WTC11 (cell line): ENCODE results near the gene PPM1B. TPM values are rescaled to one million over a fixed set of nuclear protein-coding genes. Genes with fewer than 3 reads are reported as not detected.

Source experiments
- ATAC-seq: fragments of 200-7000 bp; cut with Tn5 transposase; 2 replicates; pipeline ENCODE4 v1.10.0; 2021; ENCODE audit warnings: mild to moderate bottlenecking, moderate library complexity
- CTCF ChIA-PET: fragments of 300-600 bp; sonication (Branson Sonifier 250); formaldehyde crosslinking; loops from one replicate; lab custom pipeline; 2021; ENCODE audit warnings: antibody characterized with exemption; lab: Charles Lee
- POLR2A ChIA-PET: fragments of 350-600 bp; sonication (Branson Sonifier 250); formaldehyde crosslinking; loops from one replicate; lab custom pipeline; 2021; ENCODE audit warnings: antibody characterized with exemption; lab: Charles Lee
- DNase-seq: peaks from one replicate; pipeline ENCODE4 v3.0.0; 2021; ENCODE audit warnings: low spot score
- H3K27ac Mint-ChIP-seq: 2 replicates; pipeline ENCODE4 v1.8.0; 2021; ENCODE audit warnings: mixed read lengths
- H3K27me3 Mint-ChIP-seq: 2 replicates; pipeline ENCODE4 v1.8.0; 2021; ENCODE audit warnings: low read depth, mild to moderate bottlenecking, moderate library complexity, mixed read lengths
- H3K36me3 Mint-ChIP-seq: 2 replicates; pipeline ENCODE4 v1.8.0; 2021; ENCODE audit warnings: mixed read lengths
- H3K4me1 Mint-ChIP-seq: 2 replicates; pipeline ENCODE4 v1.8.0; 2022; ENCODE audit warnings: mixed read lengths
- H3K4me3 Mint-ChIP-seq: 2 replicates; pipeline ENCODE4 v1.8.0; 2021; ENCODE audit warnings: mild to moderate bottlenecking, moderate library complexity, mixed read lengths
- H3K9me3 Mint-ChIP-seq: 2 replicates; pipeline ENCODE4 v1.8.0; 2021; ENCODE audit warnings: mixed read lengths
- E2F1 ChIP-seq: sonication (generic); formaldehyde crosslinking; IDR thresholded peaks from 2 replicates; pipeline ENCODE4 v1.8.0; 2022; ENCODE audit warnings: mild to moderate bottlenecking, missing genetic modification reagents
- ETV6 ChIP-seq: sonication (generic); formaldehyde crosslinking; IDR thresholded peaks from 2 replicates; pipeline ENCODE4 v1.8.1; 2022; ENCODE audit warnings: mild to moderate bottlenecking, missing genetic modification reagents
- FOXJ3 ChIP-seq: sonication (generic); formaldehyde crosslinking; IDR thresholded peaks from 2 replicates; pipeline ENCODE4 v1.9.0; 2021; ENCODE audit warnings: missing genetic modification reagents, mild to moderate bottlenecking, borderline replicate concordance
- FOXK1 ChIP-seq: sonication (generic); formaldehyde crosslinking; IDR thresholded peaks from 2 replicates; pipeline ENCODE4 v1.8.0; 2022; ENCODE audit warnings: mild to moderate bottlenecking, moderate library complexity, missing genetic modification reagents
- MLX ChIP-seq: sonication (generic); formaldehyde crosslinking; IDR thresholded peaks from 2 replicates; pipeline ENCODE4 v1.8.1; 2023; ENCODE audit warnings: mild to moderate bottlenecking, missing genetic modification reagents, moderate library complexity
- NR1H2 ChIP-seq: sonication (generic); formaldehyde crosslinking; IDR thresholded peaks from 2 replicates; pipeline ENCODE4 v1.9.0; 2021; ENCODE audit warnings: mild to moderate bottlenecking, moderate library complexity, missing genetic modification reagents
- RELA ChIP-seq: sonication (generic); formaldehyde crosslinking; IDR thresholded peaks from 2 replicates; pipeline ENCODE4 v1.8.1; 2022; ENCODE audit warnings: missing genetic modification reagents, mild to moderate bottlenecking, borderline replicate concordance
- RORB ChIP-seq: fragments of 250-450 bp; sonication (Bioruptor Pico); IDR thresholded peaks from 2 replicates; pipeline ENCODE4 v1.9.0; 2021; ENCODE audit warnings: mild to moderate bottlenecking
- STAT6 ChIP-seq: sonication (generic); formaldehyde crosslinking; conservative IDR thresholded peaks from 2 replicates; pipeline ENCODE4 v1.8.1; 2023; ENCODE audit warnings: mild to moderate bottlenecking, low read depth, missing genetic modification reagents, moderate library complexity
- USF1 ChIP-seq: sonication (generic); formaldehyde crosslinking; IDR thresholded peaks from 2 replicates; pipeline ENCODE4 v1.8.0; 2022; ENCODE audit warnings: mild to moderate bottlenecking, missing genetic modification reagents
- ZBTB43 ChIP-seq: sonication (generic); formaldehyde crosslinking; IDR thresholded peaks from 2 replicates; pipeline ENCODE4 v1.8.1; 2023; ENCODE audit warnings: mild to moderate bottlenecking, missing genetic modification reagents
- ZNF396 ChIP-seq: fragments of 250-450 bp; sonication (Bioruptor Pico); IDR thresholded peaks from 2 replicates; pipeline ENCODE4 v1.8.0; 2021; ENCODE audit warnings: mild to moderate bottlenecking, moderate library complexity, borderline replicate concordance
- ZNF671 ChIP-seq: fragments of 250-450 bp; sonication (Bioruptor Pico); IDR thresholded peaks from 2 replicates; pipeline ENCODE4 v1.8.0; 2021; ENCODE audit warnings: mild to moderate bottlenecking
- total RNA-seq: library from RNA; stranded (reverse); gene quantifications from 3 replicates; pipeline ENCODE4 v1.2.3, GENCODE V29; 2021
- TF ChIP-seq, protein P1 (sequence below): fragments of 250-450 bp; sonication (Bioruptor Pico); IDR thresholded peaks from 2 replicates; pipeline ENCODE4 v1.9.0; 2021; ENCODE audit warnings: moderate library complexity, mild to moderate bottlenecking, inconsistent platforms, borderline replicate concordance
- TF ChIP-seq, protein P2 (sequence below): sonication (generic); formaldehyde crosslinking; IDR thresholded peaks from 2 replicates; pipeline ENCODE4 v1.8.1; 2022; ENCODE audit warnings: low read depth, mild to moderate bottlenecking, moderate library complexity, missing genetic modification reagents, borderline replicate concordance
- TF ChIP-seq, protein P3 (sequence below): fragments of 200-600 bp; IDR thresholded peaks from 2 replicates; pipeline ENCODE4 v1.8.0; 2022; ENCODE audit warnings: antibody characterized with exemption
- TF ChIP-seq, protein P4 (sequence below): fragments of 250-450 bp; sonication (Bioruptor Pico); IDR thresholded peaks from 2 replicates; pipeline ENCODE4 v1.8.0; 2021; ENCODE audit warnings: mild to moderate bottlenecking

Gene PPM1B
- total RNA-seq, 1 experiment from 2014 or later: 96.4 TPM

- no peak for TF ChIP-seq ZNF396 (CRISPR knock-in tag)
- TF ChIP-seq ZNF671 (CRISPR knock-in tag): no peak
- no peak for TF ChIP-seq NR1H2 (CRISPR knock-in tag)
- TF ChIP-seq STAT6 (CRISPR knock-in tag): no peak
- TF ChIP-seq, protein P1, sequence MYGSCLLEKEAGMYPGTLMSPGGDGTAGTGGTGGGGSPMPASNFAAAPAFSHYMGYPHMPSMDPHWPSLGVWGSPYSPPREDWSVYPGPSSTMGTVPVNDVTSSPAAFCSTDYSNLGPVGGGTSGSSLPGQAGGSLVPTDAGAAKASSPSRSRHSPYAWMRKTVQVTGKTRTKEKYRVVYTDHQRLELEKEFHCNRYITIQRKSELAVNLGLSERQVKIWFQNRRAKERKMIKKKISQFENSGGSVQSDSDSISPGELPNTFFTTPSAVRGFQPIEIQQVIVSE (CRISPR knock-in tag): no peak
- TF ChIP-seq, protein P2, sequence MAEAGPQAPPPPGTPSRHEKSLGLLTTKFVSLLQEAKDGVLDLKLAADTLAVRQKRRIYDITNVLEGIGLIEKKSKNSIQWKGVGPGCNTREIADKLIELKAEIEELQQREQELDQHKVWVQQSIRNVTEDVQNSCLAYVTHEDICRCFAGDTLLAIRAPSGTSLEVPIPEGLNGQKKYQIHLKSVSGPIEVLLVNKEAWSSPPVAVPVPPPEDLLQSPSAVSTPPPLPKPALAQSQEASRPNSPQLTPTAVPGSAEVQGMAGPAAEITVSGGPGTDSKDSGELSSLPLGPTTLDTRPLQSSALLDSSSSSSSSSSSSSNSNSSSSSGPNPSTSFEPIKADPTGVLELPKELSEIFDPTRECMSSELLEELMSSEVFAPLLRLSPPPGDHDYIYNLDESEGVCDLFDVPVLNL (CRISPR knock-in tag): no peak
- TF ChIP-seq FOXK1 (CRISPR knock-in tag): no peak
- TF ChIP-seq, protein P3, sequence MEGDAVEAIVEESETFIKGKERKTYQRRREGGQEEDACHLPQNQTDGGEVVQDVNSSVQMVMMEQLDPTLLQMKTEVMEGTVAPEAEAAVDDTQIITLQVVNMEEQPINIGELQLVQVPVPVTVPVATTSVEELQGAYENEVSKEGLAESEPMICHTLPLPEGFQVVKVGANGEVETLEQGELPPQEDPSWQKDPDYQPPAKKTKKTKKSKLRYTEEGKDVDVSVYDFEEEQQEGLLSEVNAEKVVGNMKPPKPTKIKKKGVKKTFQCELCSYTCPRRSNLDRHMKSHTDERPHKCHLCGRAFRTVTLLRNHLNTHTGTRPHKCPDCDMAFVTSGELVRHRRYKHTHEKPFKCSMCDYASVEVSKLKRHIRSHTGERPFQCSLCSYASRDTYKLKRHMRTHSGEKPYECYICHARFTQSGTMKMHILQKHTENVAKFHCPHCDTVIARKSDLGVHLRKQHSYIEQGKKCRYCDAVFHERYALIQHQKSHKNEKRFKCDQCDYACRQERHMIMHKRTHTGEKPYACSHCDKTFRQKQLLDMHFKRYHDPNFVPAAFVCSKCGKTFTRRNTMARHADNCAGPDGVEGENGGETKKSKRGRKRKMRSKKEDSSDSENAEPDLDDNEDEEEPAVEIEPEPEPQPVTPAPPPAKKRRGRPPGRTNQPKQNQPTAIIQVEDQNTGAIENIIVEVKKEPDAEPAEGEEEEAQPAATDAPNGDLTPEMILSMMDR: no peak
- TF ChIP-seq ZBTB43 (CRISPR knock-in tag): no peak
- no peak for TF ChIP-seq RORB (CRISPR knock-in tag)
- TF ChIP-seq RELA (CRISPR knock-in tag): no peak
- no peak for TF ChIP-seq ETV6 (CRISPR knock-in tag)
- TF ChIP-seq, protein P4, sequence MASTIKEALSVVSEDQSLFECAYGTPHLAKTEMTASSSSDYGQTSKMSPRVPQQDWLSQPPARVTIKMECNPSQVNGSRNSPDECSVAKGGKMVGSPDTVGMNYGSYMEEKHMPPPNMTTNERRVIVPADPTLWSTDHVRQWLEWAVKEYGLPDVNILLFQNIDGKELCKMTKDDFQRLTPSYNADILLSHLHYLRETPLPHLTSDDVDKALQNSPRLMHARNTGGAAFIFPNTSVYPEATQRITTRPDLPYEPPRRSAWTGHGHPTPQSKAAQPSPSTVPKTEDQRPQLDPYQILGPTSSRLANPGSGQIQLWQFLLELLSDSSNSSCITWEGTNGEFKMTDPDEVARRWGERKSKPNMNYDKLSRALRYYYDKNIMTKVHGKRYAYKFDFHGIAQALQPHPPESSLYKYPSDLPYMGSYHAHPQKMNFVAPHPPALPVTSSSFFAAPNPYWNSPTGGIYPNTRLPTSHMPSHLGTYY (CRISPR knock-in tag): no peak
These were observed 44.2 kb upstream of the PPM1B start (continued) for GRCh38 chr2:44124500-44124899.

DNA sequence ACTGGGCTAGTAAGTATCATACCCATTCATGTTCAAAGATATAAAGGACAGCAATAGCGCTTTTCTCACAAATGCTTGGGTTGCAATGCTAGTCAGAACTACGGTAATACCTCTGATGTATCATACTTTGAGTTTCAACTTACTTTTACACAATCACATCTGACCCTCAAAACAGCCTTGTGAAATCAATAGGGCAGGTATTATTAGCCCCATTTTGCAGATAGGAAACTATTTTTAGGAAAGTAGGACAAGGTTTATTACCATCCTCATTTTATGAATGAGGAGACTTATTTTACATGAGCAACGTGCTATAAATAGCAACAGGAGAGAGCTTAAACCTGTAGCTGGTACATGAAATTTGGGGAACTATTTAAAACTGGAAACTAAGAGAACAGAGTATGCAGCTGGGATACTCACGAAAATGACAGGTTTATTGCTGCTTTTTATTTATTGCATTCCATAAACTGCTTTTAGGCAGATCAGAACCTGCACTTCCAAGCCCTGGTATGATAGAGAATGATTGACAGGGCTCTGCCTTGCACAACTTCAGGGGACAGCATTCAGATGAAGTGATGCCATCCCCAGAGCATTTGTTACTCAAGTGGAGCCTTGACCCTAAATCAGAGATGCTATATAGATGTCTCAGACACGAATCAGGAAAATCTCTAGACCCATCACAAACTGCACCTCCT lies 42.4 kb upstream of the PPM1B start:
- DNase-seq: no peak
- Mint-ChIP-seq H3K27ac (peak overlapping the region; percentile 50), H3K4me3 (no peak overlapping the region), H3K36me3 (peaks cover 2% of the 10 kb centered on the region; the same call in 1 of the 2 replicates), H3K4me1 (peaks cover 53% of the 10 kb centered on the region), H3K27me3 (no peaks in the 10 kb centered on the region; the same call in 1 of the 2 replicates), H3K9me3 (peaks cover 2% of the 10 kb centered on the region)
- POLR2A ChIA-PET: no interaction called here
- CTCF ChIA-PET: no interaction called here
- no peak for ATAC-seq
- TF ChIP-seq E2F1 (CRISPR knock-in tag): no peak
- no peak for TF ChIP-seq USF1 (CRISPR knock-in tag)
- no peak for TF ChIP-seq FOXJ3 (CRISPR knock-in tag)
- TF ChIP-seq, protein P4 (CRISPR knock-in tag): no peak
- TF ChIP-seq MLX (CRISPR knock-in tag): no peak
- TF ChIP-seq RELA (CRISPR knock-in tag): no peak
